ENCODE data around the gene CCDC83. TPM values are rescaled to one million over a fixed set of nuclear protein-coding genes. Genes with fewer than 3 reads are reported as not detected.

CCDC83 gene
- polyA plus RNA-seq, 3 donors: not detected

DNA sequence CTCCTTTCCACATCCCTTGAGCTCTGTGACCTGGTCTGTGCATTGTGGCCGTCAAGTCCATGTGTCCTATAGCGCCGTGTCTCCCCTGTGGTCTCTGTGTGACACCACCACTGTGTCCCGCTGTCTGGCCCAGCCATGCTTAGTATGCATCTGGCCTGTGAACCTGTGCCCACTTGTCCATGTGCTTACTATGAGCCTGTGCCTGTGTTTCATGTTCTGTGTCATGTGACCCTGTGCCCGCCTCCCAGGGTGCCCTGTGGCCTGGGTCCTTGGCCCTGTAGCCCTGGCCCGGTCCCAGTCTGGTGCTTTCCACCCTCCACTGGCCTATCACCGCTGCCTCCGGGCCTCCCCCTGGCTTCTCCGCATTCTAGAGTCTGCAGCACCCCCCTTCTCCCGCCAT, 80.6 kb downstream of the CCDC83 start:
- Mint-ChIP-seq H3K4me1 (peaks cover 6% of the 10 kb centered on the region), H3K4me3 (no peak overlapping the region), H3K27me3 (ENCODE audit: low read depth in 3 of 3) (peaks cover 4 to 15% (median 6%) of the 10 kb centered on the region in 3 donors), H3K9me3 (peaks cover 17 to 35% (median 18%) of the 10 kb centered on the region in 7 donors), H3K36me3 (peaks cover 1 to 4% of the 10 kb centered on the region in 2 donors), H3K27ac (no peak overlapping the region)
- Histone ChIP-seq H3K9me3 (replicated peaks in 1 of 2; ENCODE audit: control insufficient read depth in 1 of 2, insufficient read depth in 1 of 2, low read length in 2 of 2) (peaks cover 12 to 24% of the 10 kb centered on the region in 2 donors), H3K4me1 (ENCODE audit: control insufficient read depth in 1 of 2, insufficient read depth in 2 of 2, low read length in 2 of 2) (no peaks in the 10 kb centered on the region), H3K4me2 (replicated peaks; ENCODE audit: extremely low read depth, low read length, poor library complexity, severe bottlenecking) (no peak overlapping the region), H3K36me3 (replicated peaks in 1 of 2; ENCODE audit: control insufficient read depth in 1 of 2, insufficient read depth in 2 of 2, low read length in 2 of 2) (no peaks in the 10 kb centered on the region), H2AFZ (ENCODE audit: insufficient read depth, low read depth, low read length, poor library complexity, severe bottlenecking) (no peak overlapping the region), H3K4me3 (replicated peaks in 1 of 3; ENCODE audit: low read depth in 2 of 3, low read length in 3 of 3) (no peak overlapping the region), H3K79me2 (ENCODE audit: insufficient read depth, low read length) (no peaks in the 10 kb centered on the region), H4K20me1 (ENCODE audit: insufficient read depth, low read length) (no peaks in the 10 kb centered on the region), H3K9ac (ENCODE audit: insufficient read depth, low read length, poor library complexity, severe bottlenecking) (no peak overlapping the region), H3K27me3 (ENCODE audit: control insufficient read depth in 2 of 2, insufficient read depth in 2 of 2, low read length in 2 of 2) (peaks cover 0 to 8% of the 10 kb centered on the region in 2 donors), H3K27ac (ENCODE audit: low read depth in 1 of 2, low read length in 2 of 2) (no peak overlapping the region)
- intact Hi-C loops (cut with micrococcal nuclease): no loop called here
- no peak for DNase-seq
- 98% methylated on average over 10 of the region's 10 CpGs for WGBS (ENCODE audit: insufficient coverage)
- TF ChIP-seq, protein P1, sequence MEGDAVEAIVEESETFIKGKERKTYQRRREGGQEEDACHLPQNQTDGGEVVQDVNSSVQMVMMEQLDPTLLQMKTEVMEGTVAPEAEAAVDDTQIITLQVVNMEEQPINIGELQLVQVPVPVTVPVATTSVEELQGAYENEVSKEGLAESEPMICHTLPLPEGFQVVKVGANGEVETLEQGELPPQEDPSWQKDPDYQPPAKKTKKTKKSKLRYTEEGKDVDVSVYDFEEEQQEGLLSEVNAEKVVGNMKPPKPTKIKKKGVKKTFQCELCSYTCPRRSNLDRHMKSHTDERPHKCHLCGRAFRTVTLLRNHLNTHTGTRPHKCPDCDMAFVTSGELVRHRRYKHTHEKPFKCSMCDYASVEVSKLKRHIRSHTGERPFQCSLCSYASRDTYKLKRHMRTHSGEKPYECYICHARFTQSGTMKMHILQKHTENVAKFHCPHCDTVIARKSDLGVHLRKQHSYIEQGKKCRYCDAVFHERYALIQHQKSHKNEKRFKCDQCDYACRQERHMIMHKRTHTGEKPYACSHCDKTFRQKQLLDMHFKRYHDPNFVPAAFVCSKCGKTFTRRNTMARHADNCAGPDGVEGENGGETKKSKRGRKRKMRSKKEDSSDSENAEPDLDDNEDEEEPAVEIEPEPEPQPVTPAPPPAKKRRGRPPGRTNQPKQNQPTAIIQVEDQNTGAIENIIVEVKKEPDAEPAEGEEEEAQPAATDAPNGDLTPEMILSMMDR (IDR thresholded peaks at IDR 0.05): no peak

DNA sequence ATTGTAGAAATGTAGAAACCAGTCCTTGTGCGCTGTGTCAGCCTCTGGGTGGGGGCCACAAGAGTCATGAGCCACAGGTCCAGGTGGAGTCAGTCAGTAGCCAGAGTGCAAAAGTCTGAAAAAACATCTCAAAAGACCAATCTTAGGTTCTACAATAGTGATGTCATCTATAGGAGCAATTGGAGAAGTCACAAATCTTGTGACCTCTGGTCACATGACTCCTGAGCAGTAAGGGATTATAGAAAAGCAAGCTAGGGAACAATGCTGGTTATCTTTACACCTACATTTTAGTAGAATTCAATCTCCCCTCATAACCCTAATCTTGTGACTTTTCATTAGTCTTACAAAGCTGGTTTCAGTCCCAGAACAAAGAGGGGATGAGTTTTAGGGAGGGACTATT, 82.7 kb downstream of the CCDC83 start:
- TF ChIP-seq, protein P1 (IDR thresholded peaks at IDR 0.05): no peak
- Mint-ChIP-seq H3K27me3 (ENCODE audit: low read depth in 3 of 3) (peaks cover 4 to 15% (median 4%) of the 10 kb centered on the region in 3 donors), H3K4me3 (no peak overlapping the region), H3K9me3 (peaks cover 17 to 31% (median 18%) of the 10 kb centered on the region in 7 donors), H3K27ac (peak overlapping the region in 5 of 7 donors; percentile 30 to 84 (median 50)), H3K36me3 (peaks cover 1 to 4% of the 10 kb centered on the region in 2 donors), H3K4me1 (peaks cover 8% of the 10 kb centered on the region)
- H3K4me1 ChIP-seq (ENCODE audit: control insufficient read depth in 1 of 2, insufficient read depth in 2 of 2, low read length in 2 of 2): no peaks in the 10 kb centered on the region
- DNase-seq: peak in 2 of 3 donors; percentile 39 to 42
- intact Hi-C loops (cut with micrococcal nuclease): no loop called here
- no peaks in the 10 kb centered on the region for H3K36me3 ChIP-seq (replicated peaks in 1 of 2; ENCODE audit: control insufficient read depth in 1 of 2, insufficient read depth in 2 of 2, low read length in 2 of 2)
- no peak overlapping the region for H3K4me3 ChIP-seq (replicated peaks in 1 of 3; ENCODE audit: low read depth in 2 of 3, low read length in 3 of 3)
- H3K4me2 ChIP-seq (replicated peaks; ENCODE audit: extremely low read depth, low read length, poor library complexity, severe bottlenecking): no peak overlapping the region
- no CpG with 5 or more reads among the region's 1 CpG for WGBS (ENCODE audit: insufficient coverage)
- no peak overlapping the region for H3K27ac ChIP-seq (ENCODE audit: low read depth in 1 of 2, low read length in 2 of 2)
- no peak overlapping the region for H2AFZ ChIP-seq (ENCODE audit: insufficient read depth, low read depth, low read length, poor library complexity, severe bottlenecking)
- H3K9me3 ChIP-seq (replicated peaks in 1 of 2; ENCODE audit: control insufficient read depth in 1 of 2, insufficient read depth in 1 of 2, low read length in 2 of 2): peaks cover 12 to 24% of the 10 kb centered on the region in 2 donors
- no peak overlapping the region for H3K9ac ChIP-seq (ENCODE audit: insufficient read depth, low read length, poor library complexity, severe bottlenecking)
- H4K20me1 ChIP-seq (ENCODE audit: insufficient read depth, low read length): no peaks in the 10 kb centered on the region
- no peaks in the 10 kb centered on the region for H3K79me2 ChIP-seq (ENCODE audit: insufficient read depth, low read length)
- H3K27me3 ChIP-seq (ENCODE audit: control insufficient read depth in 2 of 2, insufficient read depth in 2 of 2, low read length in 2 of 2): peaks cover 0 to 8% of the 10 kb centered on the region in 2 donors
